Measurements from ENCODE around the gene C11orf71.
A peak's percentile ranks its signal among the peaks of the same experiment; 100 is the strongest.

C11orf71 gene, protein sequence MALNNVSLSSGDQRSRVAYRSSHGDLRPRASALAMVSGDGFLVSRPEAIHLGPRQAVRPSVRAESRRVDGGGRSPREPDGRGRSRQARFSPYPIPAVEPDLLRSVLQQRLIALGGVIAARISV

DNA sequence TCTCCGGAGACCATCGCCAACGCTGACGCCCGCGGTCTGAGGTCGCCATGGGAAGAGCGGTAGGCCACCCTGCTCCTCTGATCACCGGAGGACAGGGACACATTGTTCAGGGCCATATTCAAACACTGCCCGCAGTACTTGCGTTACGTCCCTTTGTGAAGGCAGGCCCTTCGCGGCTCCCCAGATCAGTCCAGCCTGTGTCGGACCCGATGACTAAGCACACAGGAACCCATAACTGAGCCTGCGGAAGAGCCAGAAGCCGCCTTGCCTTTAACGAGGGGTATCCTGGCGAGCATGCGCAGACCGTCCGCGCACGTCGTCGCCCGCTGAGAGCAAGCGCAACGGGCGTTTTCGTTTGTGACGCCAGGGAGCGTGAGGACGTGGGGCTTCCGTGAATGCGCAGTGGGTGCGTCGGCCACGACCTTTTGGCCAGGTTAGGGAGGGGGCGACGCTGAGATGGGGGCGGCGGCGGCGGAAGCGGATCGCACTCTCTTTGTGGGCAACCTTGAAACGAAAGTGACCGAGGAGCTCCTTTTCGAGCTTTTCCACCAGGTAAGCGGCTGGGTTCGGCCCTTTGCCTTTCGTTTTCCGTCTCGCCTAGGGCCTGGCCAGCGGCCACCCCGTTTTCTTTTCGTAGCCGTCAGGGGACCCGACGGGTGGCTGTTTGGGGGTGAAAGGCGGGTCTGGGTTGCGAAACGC, at the start of gene C11orf71, which contains the start of gene RBM7:
Gene C11orf71, minus strand, starts transcription at position 296 of the 699 bp plus-strand sequence. Its CDS starts 180 bp downstream, at position 116.
Gene RBM7, plus strand, starts transcription at position 451 of the 699 bp plus-strand sequence. Its CDS starts 6 bp downstream, at position 457.
- DNase-seq (ENCODE audit: low read depth in 2 of 2): peak; percentile 93 to 97

DNA sequence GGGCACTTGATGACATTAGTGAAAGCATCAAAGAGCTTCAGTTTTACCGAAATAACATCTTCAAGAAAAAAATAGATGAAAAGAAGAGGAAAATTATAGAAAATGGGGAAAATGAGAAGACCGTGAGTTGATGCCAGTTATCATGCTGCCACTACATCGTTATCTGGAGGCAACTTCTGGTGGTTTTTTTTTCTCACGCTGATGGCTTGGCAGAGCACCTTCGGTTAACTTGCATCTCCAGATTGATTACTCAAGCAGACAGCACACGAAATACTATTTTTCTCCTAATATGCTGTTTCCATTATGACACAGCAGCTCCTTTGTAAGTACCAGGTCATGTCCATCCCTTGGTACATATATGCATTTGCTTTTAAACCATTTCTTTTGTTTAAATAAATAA, 49.5 kb upstream of the C11orf71 start:
- DNase-seq (ENCODE audit: low read depth in 2 of 2): no peak

DNA sequence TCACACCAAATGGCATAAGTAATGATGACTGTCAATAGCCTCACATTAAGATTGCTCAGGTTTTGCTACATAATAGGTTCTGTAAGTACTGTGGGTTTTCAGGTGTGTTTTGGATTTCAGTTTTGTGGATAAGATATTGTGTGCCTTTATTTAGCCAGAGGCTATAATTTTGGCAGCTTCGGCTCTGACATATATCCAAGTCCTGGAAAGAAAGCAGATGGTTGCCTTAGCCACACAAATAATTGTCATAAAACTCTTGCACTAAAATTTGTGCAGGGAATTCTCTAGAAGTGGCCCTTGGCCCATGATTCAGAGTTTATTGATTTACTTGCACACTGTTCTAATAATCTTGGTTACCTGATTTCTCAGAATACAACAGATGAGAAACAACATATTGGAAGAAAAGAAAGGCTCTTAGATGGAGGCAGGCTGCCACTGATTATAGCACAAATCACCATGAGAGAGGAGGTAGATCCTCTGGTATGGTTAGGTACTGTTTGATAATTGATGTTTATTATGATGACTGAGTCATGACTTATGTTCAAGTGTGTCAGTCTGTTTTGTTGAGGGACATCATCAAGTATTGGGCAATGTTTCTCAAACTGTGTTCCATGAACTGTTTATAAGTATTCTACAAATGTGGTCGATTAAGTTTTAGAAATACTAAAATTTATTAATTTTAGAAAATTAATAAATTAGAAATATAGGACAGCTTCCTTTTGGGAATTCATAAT, 48.6 kb upstream of the C11orf71 start:
- DNase-seq (ENCODE audit: low read depth in 2 of 2): no peak

DNA sequence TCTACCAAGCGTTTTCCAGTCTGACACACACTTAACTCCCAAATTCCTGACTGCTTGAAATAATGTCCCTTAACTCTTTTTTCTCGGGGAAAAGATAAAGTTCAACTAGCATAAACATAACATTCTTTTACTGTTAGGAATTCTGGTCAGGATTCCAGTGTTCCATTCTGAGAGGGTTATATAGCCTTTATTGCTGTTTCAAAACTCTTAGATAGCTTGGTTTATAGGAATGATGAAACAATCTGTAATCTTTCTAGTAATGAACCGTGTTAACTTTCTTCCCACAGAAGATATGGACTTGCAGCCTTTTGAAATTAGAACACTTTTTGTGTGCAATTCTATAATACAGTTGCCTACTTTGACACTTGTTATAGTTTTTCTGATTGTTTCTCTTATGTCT, 47.6 kb upstream of the C11orf71 start:
- DNase-seq (ENCODE audit: low read depth in 2 of 2): no peak

DNA sequence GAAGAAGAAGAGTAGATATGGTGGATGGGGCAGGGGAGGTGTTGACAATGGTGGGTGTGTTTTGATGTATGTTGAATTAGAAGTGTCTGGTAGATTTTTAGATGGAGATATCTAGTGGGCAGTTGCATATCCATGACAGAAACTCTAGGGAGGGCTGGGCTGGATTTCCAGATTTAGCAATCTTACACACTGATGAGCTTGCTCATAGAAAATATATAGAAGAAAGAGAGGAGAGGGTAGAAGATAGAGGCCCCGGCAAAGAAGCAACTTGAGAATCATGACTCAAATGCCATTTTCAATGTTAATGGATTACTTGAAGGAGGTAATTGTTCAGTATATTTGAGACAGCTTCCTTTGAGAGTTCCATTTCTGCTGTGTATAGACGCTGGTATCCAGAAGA, 47.1 kb upstream of the C11orf71 start:
- no peak for DNase-seq (ENCODE audit: low read depth in 2 of 2)

DNA sequence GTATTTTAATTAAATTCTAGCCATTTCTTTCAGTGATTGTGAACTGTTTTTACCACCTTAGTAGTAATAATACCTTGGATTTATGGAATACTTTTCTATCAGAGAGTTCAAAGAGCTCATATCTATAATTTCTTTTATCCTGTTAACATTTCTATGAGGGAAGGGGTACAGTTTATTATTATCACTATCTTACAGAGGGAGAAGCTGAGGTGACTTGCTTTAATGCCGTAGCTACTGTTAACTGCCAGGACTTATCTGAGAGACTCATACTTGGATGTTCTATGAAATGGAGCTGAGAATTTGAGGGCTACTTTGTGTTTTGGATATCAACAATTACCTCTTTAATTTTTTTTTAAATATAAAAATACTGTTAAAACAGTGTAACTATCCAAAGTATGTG, 42.2 kb upstream of the C11orf71 start:
- DNase-seq (ENCODE audit: low read depth in 2 of 2): no peak

DNA sequence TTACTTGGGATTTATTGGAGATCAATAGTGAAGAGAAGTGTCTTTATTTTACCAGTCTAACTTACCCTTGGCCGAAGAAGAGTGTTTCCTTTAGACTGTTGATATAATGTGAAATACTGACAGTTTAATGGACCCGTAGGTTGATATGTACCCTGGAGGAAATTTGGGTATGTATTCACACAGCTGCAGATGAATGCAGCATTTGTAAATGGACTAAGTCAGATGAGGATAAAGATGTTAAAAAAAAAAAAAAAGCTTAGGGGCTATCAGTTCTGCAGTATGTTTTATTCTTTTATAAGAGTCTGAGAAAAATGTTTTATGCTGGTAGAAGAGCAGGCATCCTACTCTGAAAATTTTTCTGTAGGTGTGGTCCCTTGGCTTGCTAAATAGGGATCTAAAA, 41.6 kb upstream of the C11orf71 start:
- DNase-seq (ENCODE audit: low read depth in 2 of 2): no peak

DNA sequence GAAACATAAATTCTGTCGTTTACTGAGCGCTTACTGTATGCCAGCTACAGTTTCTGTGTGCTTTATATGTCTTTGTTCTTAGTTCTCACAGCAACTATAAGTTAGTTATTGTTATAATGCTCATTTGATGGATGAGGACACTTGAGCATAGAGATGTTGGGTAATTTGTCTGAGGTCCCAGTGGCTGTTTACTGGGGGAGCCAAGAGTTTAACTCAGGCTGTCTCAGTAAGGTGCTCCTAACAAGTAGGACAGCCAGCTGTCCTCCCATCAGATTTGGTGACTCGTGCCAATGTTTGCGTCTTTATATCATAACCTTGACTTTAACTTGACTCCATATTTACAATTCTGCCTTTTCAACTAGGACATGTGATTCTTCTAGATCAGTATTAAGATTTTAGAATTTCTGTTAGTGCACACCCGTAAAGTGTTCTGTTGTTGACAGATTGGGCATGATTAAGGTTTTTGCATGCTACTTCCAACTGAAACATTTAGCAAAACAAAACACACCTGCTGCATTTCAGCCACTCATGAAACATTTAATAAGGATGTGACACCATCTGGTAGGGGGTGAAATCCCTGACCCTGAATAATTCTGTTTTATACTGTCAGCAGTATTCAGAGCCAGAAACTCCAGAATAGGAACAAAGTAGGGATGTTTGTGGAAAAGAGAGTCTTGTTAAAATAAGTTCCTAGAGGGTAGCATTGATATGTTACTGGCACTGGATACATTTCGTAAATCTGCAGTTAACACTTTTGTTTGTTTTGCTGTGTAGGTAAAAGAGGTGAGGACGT, 40.9 kb upstream of the C11orf71 start:
- no peak for DNase-seq (ENCODE audit: low read depth in 2 of 2)

DNA sequence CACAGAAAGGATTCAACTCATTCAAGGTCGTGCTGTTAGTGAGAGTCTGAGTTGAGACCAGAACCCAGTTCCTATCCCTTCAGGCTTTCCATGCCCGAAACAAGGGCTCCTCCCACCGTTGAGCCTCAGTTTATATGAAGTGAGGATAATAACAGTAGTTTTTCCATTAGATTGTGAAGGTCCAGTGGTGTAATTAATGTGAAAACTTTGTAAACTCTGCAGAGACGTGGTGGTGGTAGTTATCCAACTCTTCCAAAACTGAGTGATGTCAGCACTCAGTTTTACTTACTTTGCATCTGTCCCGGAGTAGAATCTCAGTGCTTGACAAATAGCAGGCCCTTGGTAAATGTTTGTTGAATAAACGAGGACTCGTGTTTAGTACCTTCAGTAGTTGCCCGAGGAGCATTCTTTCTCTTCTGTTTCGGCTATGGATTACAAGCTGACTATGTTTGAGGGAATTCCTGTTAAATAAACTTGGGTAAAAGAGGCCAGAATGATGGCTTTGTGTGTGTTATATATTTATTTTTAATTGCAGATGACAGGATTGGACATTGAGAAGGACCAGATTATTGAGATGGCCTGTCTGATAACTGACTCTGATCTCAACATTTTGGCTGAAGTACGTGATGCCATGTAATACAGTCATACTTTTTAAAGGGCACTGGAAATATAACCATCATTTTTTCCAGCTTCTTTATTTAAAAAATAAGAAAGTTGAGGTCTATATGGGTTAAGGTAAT, 40.0 kb upstream of the C11orf71 start:
- DNase-seq (ENCODE audit: low read depth in 2 of 2): no peak

DNA sequence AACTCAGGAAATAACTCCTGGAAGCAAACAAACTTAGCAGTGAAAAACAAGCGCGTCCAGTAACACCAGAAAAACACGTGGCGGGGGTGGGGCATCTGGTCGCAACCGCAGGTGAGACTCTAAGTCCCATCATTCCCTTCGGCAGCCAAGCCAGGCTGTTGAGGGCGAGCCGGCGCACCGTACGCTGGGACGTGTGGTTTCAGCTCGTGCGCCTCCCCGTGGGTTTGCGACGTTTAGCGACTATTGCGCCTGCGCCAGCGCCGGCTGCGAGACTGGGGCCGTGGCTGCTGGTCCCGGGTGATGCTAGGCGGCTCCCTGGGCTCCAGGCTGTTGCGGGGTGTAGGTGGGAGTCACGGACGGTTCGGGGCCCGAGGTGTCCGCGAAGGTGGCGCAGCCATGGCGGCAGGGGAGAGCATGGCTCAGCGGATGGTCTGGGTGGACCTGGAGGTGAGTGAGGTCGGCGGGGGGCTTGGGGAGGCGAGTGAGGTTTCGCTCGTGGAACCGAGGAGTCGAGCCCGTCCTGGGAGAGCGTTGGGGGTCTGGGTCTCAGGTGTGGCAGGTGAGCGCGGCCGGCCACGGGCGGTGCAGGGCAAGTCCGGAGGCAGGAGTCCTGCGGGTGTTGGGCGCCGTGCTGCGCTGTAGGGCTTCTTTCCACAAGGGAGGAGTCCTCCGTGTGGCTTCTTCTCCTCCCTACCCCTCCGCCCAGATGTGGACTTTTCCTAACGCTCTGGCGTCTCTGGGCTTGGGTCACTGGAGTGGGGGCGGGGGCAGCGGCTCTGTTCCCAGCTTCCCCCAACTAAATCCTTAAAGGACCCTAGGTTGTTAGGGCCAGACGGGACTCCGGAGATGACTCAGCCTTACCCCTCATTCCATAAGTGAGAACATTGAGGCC, 39.2 kb upstream of the C11orf71 start, which contains the start of gene REXO2:
Gene REXO2, plus strand, starts transcription at position 239 of the 892 bp plus-strand sequence. Its CDS starts 62 bp downstream, at position 301.
- DNase-seq (ENCODE audit: low read depth in 2 of 2): peak; percentile 88

DNA sequence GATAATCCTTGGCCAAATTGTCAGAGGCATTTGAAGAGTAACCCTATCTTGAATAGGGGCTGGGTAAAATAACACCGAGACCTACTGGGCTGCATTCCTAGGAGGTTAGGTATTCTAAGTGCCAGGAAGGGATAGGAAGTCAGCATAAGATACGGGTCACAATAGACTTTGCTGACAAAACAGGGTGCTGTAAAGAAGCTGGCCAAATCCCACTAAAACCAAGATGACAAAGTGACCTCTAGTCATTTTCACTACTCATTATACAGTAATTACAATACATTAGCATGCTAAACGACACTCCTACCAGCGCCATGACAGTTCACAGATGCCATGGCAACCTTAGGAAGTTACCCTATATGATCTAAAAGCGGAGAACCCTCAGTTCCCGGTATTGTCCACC, 38.0 kb upstream of the C11orf71 start:
- DNase-seq (ENCODE audit: low read depth in 2 of 2): no peak

DNA sequence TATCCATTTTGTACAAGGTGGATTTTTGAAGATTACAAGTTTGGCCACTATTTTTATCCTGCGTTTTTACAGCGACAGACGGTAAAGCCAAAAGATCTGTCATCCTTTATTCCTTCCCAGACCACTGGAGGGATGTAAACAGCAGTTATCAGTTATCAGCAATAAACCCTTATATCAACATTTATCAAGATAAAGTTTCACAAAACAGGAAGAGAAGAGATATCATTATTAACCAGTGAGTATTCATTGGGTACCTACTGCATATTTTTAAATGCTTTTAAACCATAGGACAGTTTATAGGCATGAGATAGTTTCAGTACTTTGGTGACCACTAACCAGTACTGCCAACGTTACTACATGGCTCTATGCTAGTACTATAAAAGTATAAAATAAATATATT, 33.1 kb upstream of the C11orf71 start:
- DNase-seq (ENCODE audit: low read depth in 2 of 2): no peak

DNA sequence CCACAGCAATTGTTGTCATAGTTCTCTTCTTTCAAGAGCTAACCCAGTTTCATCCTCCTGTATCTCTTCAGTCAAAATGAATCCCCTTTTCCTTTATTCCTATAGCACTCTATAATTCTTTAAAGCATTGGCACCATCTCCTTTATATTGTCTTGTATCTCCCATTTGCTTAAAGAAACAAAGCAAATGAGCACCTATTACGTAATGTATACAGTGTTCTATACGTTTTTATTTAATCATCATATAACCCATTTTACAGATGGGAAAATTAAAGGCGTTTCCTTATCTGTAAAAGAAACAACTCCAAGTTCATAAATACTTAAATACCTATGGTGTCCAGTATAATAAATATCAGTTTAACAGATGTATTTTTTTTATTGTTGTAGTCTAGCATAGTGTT, 32.6 kb upstream of the C11orf71 start:
- no peak for DNase-seq (ENCODE audit: low read depth in 2 of 2)

DNA sequence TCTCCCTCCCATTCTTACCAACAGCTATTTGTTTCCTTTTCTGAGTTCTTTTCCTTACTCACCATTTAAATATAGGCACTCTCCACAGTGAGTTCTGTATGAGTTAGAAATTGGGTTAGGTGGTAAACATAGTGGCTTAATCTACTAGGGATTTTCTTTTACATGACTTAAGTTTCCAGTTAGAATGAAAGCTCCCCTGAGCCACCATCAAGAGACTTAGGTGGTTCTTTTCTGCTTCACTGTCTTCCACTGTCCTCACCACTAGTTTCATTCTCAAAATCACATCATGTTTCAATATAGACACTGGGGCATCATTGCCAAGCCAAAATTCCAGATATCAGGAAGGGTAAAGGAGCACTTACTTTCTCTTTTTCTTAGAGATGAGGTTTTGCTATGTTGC, 30.0 kb upstream of the C11orf71 start:
- DNase-seq (ENCODE audit: low read depth in 2 of 2): no peak

DNA sequence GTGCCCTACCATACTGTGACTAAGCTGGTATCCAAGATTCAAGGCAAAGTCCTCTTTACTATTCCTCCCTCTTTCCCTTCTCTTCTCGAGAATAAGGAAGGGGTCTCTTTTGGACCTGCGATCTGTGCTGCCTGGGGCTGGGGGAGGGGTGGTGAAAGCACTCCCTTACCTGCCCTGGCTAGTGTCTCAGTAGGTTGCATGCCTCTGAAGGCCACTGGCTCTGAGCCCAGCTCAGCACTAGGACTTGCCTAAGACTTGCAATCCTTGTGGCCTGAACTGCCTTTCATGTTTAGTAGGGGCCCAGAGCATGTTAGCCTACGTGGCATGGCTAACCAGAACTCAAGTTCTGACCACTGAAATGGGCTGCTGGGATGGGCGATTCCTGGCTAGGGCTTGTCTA, 26.0 kb upstream of the C11orf71 start:
- no peak for DNase-seq (ENCODE audit: low read depth in 2 of 2)

DNA sequence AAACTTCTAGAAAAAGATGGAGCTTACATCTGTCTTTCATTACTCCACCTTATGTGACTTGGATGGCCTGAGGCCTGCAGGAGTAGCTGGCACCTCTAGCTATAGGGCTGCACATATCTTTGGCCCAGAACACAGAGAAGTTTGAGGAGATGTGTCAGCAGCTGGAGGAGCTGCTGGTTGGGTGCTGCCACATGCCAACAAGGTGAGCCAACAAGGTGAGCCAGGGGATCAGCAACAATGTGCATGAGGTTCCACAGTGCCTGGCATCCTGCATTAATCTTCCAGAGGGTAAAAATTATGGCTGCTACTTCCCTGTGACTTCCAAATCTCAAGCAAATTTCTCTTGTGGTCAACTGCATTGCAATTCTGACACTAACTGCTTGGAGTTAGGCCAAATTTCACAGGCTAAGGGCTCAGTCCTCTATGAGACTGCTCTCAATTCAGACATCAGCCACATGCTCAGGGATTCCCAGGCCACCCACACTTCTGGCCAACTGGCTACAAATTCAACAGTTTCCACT, 16.2 kb upstream of the C11orf71 start:
- no peak for DNase-seq (ENCODE audit: low read depth in 2 of 2)

DNA sequence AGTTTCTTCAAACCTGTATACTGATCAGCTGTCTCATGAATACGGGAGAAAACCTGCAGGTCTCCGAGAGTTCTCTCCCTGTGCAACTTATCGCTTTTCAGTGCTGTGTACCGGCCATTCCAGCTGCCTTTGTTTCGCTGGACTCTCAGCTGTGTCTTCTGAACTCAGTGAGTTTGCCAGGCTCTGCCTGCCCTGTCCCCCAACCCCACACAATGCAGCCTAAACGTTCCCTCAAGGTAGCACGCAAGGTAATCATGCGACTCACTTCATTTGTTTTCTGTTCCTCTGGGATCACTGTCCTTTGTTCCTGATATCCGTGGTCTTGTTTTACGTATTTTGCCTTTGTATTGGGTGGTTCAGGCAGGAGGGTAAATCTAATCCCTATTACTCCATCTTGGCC, 13.6 kb upstream of the C11orf71 start:
- no peak for DNase-seq (ENCODE audit: low read depth in 2 of 2)

DNA sequence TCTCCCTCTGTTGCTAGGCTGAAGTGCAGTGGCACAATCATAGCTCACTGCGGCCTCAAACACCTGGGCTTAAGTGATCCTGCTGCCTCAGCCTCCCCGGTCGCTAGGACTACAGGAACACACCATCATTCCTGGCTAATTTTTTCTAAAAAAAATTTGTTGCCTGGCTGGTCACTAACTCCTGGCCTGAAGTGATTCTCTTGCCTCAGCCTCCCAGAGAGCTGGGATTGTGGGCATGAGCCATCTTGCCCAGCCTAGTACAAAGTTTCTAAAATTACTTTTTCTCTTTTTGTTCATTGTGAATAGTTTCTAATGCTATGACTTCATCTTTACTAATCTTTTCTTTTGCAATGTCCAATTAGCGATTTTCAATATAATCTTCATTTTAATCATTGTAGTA, 12.6 kb upstream of the C11orf71 start:
- DNase-seq (ENCODE audit: low read depth in 2 of 2): no peak

DNA sequence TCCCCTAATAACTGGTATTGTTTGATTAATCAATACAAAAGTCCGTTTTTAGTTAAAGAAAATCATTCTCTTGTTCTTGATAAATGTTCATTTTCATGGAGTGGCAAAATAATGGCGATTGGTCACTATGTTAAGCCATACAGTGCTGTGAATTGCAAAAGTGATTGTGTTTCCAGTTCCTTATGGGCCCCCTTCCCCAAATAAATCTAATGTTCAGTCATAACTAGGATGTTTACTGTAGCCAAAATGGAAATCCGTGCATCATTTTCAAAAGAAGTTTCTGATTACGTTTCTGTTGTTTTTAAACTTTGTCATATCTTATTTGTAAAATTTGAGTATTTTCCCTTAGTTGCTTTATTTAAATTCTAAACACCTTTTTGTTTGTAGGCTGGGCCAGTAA, 1.0 kb upstream of the C11orf71 start:
- no peak for DNase-seq (ENCODE audit: low read depth in 2 of 2)

DNA sequence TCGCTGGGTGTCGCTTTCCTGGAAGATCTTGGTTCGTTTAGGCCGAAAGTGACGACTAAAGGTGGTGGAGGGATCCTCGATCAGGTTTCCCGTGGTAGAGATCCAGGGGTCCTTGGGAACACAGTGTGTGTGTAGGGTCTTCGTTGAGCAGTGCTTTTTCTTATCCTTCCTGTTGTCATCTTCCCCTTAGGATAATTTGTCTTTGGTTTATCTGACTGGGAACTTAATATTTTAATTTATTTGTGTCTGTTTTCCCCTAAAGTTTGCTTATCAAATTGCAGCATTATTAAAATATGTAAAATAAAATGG, 558 bp upstream of the C11orf71 start:
- no peak for DNase-seq (ENCODE audit: low read depth in 2 of 2)

Data from activated CD4-positive, alpha-beta T cell treated with anti-CD3 and anti-CD28 coated beads for 24 hours (primary cell).